GM12864 (cell line): ENCODE data around the gene DNASE1L3.

Source experiments
- DNase-seq: peaks from one replicate; pipeline ENCODE4 v3.0.0-alpha.2; 2011; ENCODE audit warnings: low read depth
- H3K4me3 ChIP-seq: 2 replicates; pipeline ENCODE4 v1.5.1; 2011; ENCODE audit warnings: mild to moderate bottlenecking, low read depth, low read length, control low read depth
- CTCF ChIP-seq: IDR thresholded peaks from 2 replicates; pipeline ENCODE4 v1.5.1; 2011; ENCODE audit warnings: low read depth, mild to moderate bottlenecking, moderate library complexity, low read length, control low read depth, inconsistent platforms; ENCODE audit errors: missing control alignments

The DNASE1L3 gene

GRCh38 chr3:58191361-58191991 is 19.3 kb downstream of the DNASE1L3 start:
- DNase-seq: no peak
- TF ChIP-seq CTCF: no peak
- H3K4me3 ChIP-seq: no peak overlapping the region

GRCh38 chr3:58190882-58191281 is 19.9 kb downstream of the DNASE1L3 start:
- TF ChIP-seq CTCF: no peak
- DNase-seq: no peak
- no peak overlapping the region for H3K4me3 ChIP-seq

GRCh38 chr3:58190291-58190690 is 20.5 kb downstream of the DNASE1L3 start:
- no peak for TF ChIP-seq CTCF
- no peak overlapping the region for H3K4me3 ChIP-seq
- no peak for DNase-seq

GRCh38 chr3:58189691-58190090 is 21.1 kb downstream of the DNASE1L3 start:
- no peak for TF ChIP-seq CTCF
- H3K4me3 ChIP-seq: no peak overlapping the region
- DNase-seq: no peak

GRCh38 chr3:58188921-58189451 is 21.8 kb downstream of the DNASE1L3 start:
- no peak for DNase-seq
- TF ChIP-seq CTCF: no peak
- H3K4me3 ChIP-seq: no peak overlapping the region

- no peak for DNase-seq
- no peak overlapping the region for H3K4me3 ChIP-seq
- no peak for TF ChIP-seq CTCF
Observed at GRCh38 chr3:58188173-58188564, 22.6 kb downstream of the DNASE1L3 start.

GRCh38 chr3:58184982-58185360 is 25.8 kb downstream of the DNASE1L3 start:
- DNase-seq: no peak
- no peak for TF ChIP-seq CTCF
- H3K4me3 ChIP-seq: no peak overlapping the region
